Thoracic aorta (tissue), 2 donors: ENCODE data around the gene EYA3. TPM values are rescaled to one million over a fixed set of nuclear protein-coding genes. Genes with fewer than 3 reads are reported as not detected.

Source experiments
- ATAC-seq: fragments of 150-250 bp; one replicate; pipeline ENCODE4 v1.8.0; 2017; ENCODE audit warnings: low read depth; ENCODE audit not compliant: insufficient number of reproducible peaks, low FRiP score
- DNase-seq: peaks from one replicate; pipeline ENCODE4 v3.0.0-alpha.2; 2020; ENCODE audit warnings: low spot score
- H3K27ac ChIP-seq, 2 donors: fragments of 200-600 bp; sonication (generic); 1 replicate in 1 of 2; 2 replicates in 1 of 2; pipeline ENCODE4 v1.5.1; 2016; ENCODE audit warnings: mild to moderate bottlenecking in 2 of 2, moderate library complexity in 2 of 2
- H3K27me3 ChIP-seq: fragments of 200-600 bp; sonication (generic); replicated peaks from 2 replicates; pipeline ENCODE4 v1.6.0; 2016; ENCODE audit warnings: mild to moderate bottlenecking; ENCODE audit not compliant: insufficient read depth
- H3K36me3 ChIP-seq: fragments of 200-600 bp; sonication (generic); one replicate; pipeline ENCODE4 v1.5.1; 2016
- H3K4me1 ChIP-seq, 2 donors: fragments of 200-600 bp; sonication (generic); 1 replicate in 1 of 2; 2 replicates in 1 of 2; pipeline versions ENCODE4 v1.5.1 to v1.6.0; 2016; ENCODE audit warnings: low read depth in 2 of 2, mild to moderate bottlenecking in 1 of 2; ENCODE audit not compliant: control insufficient read depth in 1 of 2
- H3K4me3 ChIP-seq: fragments of 200-600 bp; sonication (generic); 2 replicates; pipeline ENCODE4 v1.5.1; 2016; ENCODE audit warnings: mild to moderate bottlenecking
- H3K9me3 ChIP-seq: fragments of 200-600 bp; sonication (generic); 2 replicates; pipeline ENCODE4 v1.5.1; 2016
- CTCF ChIP-seq: fragments of 200-600 bp; sonication (generic); IDR thresholded peaks from one replicate; pipeline ENCODE4 v1.5.1; 2019; ENCODE audit warnings: antibody characterized with exemption
- total RNA-seq, 2 donors: library from RNA; depleted of rRNA; stranded (reverse); fragments of >200 nt; gene quantifications; one replicate each; pipeline versions ENCODE4 v1.1.0 to v1.2.3, GENCODE V29; 2016

The EYA3 gene
- total RNA-seq, 2 donors from 2014 or later = 11.0 to 18.7 TPM

GRCh38 chr1:28118640-28119307, 30.4 kb upstream of the EYA3 start:
- Histone ChIP-seq H3K27ac (no peak overlapping the region), H3K9me3 (no peaks in the 10 kb centered on the region), H3K4me3 (no peak overlapping the region), H3K4me1 (no peaks in the 10 kb centered on the region), H3K36me3 (no peaks in the 10 kb centered on the region), H3K27me3 (no peaks in the 10 kb centered on the region)
- no peak for TF ChIP-seq CTCF
- no peak for DNase-seq
- ATAC-seq = no peak

GRCh38 chr1:28115267-28115666, 26.9 kb upstream of the EYA3 start:
- no peak for ATAC-seq
- no peak for TF ChIP-seq CTCF

GRCh38 chr1:28114844-28115243, 26.4 kb upstream of the EYA3 start:
- Histone ChIP-seq H3K36me3 (no peaks in the 10 kb centered on the region), H3K9me3 (no peaks in the 10 kb centered on the region), H3K4me3 (no peak overlapping the region), H3K27ac (no peak overlapping the region), H3K27me3 (no peaks in the 10 kb centered on the region), H3K4me1 (no peaks in the 10 kb centered on the region)
- no peak for ATAC-seq
- no peak for DNase-seq
- TF ChIP-seq CTCF = no peak

More at GRCh38 chr1:28115267-28115666, 26.9 kb upstream of the EYA3 start:
- Histone ChIP-seq H3K36me3 (no peaks in the 10 kb centered on the region), H3K4me3 (no peak overlapping the region), H3K27ac (no peak overlapping the region), H3K9me3 (no peaks in the 10 kb centered on the region), H3K27me3 (no peaks in the 10 kb centered on the region), H3K4me1 (no peaks in the 10 kb centered on the region)
- DNase-seq = no peak

- no peak overlapping the region for H3K4me3 ChIP-seq
- no peak for ATAC-seq
- no peak overlapping the region for H3K27ac ChIP-seq
- TF ChIP-seq CTCF = no peak
- DNase-seq = no peak
- no peaks in the 10 kb centered on the region for H3K27me3 ChIP-seq
- no peaks in the 10 kb centered on the region for H3K36me3 ChIP-seq
- H3K4me1 ChIP-seq = no peaks in the 10 kb centered on the region
- no peaks in the 10 kb centered on the region for H3K9me3 ChIP-seq
Observed at GRCh38 chr1:28113242-28113572, 24.8 kb upstream of the EYA3 start.

- ATAC-seq = no peak
- Histone ChIP-seq H3K4me1 (no peaks in the 10 kb centered on the region), H3K27ac (no peak overlapping the region), H3K36me3 (no peaks in the 10 kb centered on the region), H3K27me3 (no peaks in the 10 kb centered on the region), H3K9me3 (no peaks in the 10 kb centered on the region), H3K4me3 (no peak overlapping the region)
- no peak for TF ChIP-seq CTCF
- DNase-seq = peak; percentile 6
Observed at GRCh38 chr1:28112388-28113241, 24.2 kb upstream of the EYA3 start.
